ENCODE results near the gene B3GNT8. TPM values are rescaled to one million over a fixed set of nuclear protein-coding genes. Genes with fewer than 3 reads are reported as not detected.

The B3GNT8 gene
- total RNA-seq, 1 experiment from 2014 or later = 3.7 TPM

GRCh38 chr19:41449079-41449864, 22.1 kb upstream of the B3GNT8 start:
- no peaks in the 10 kb centered on the region for H3K9me3 Mint-ChIP-seq (ENCODE audit: unreplicated experiment)
- intact Hi-C loops (cut with micrococcal nuclease; ENCODE audit: unreplicated experiment) = loop anchor here (1.0 kb wide), 4 partner anchors 88 to 148 kb away; no protein-coding TSS in a partner anchor
- H3K36me3 ChIP-seq (ENCODE audit: control insufficient read depth, insufficient read depth, low read length) = no peaks in the 10 kb centered on the region
- TF ChIP-seq CTCF (IDR thresholded peaks at IDR 0.05; ENCODE audit: insufficient read depth in 1 of 2, low read depth in 1 of 2, low read length in 1 of 2, severe bottlenecking in 1 of 2, unreplicated experiment in 1 of 2) = peak; percentile 99
- no peak overlapping the region for H3K27ac Mint-ChIP-seq (ENCODE audit: unreplicated experiment)
- H3K27me3 ChIP-seq (replicated peaks; ENCODE audit: control insufficient read depth, insufficient read depth, low read length) = no peaks in the 10 kb centered on the region
- no peak overlapping the region for H3K4me3 ChIP-seq (ENCODE audit: low read depth, low read length)
- ChIA-PET POLR2A (interaction anchor here (0.7 to 1.3 kb wide), 2 partner anchors 10 to 537 kb away, joined by 4 to 5 read pairs; no protein-coding TSS in a partner anchor), CTCF (interaction anchor here (0.5 to 4.3 kb wide), 13 partner anchors 10 to 329 kb away, joined by 3 to 22 read pairs (median 3); partner anchors contain the start of genes B3GNT8 and DMAC2)
- DNase-seq = peak; percentile 80 to 85
- no peaks in the 10 kb centered on the region for H3K4me1 ChIP-seq
- no peaks in the 10 kb centered on the region for H3K4me1 Mint-ChIP-seq (ENCODE audit: low read depth, unreplicated experiment)
- peak overlapping the region; percentile 49 for H3K4me3 Mint-ChIP-seq (ENCODE audit: unreplicated experiment)
- no TSS peak for BruUV-seq (replicated peaks)
- peaks cover 6% of the 10 kb centered on the region for H3K36me3 Mint-ChIP-seq (ENCODE audit: insufficient read depth, unreplicated experiment)
- no peaks in the 10 kb centered on the region for H3K9me3 ChIP-seq
- peaks cover 4% of the 10 kb centered on the region for H3K27me3 Mint-ChIP-seq (ENCODE audit: insufficient read depth, unreplicated experiment)

- H3K36me3 Mint-ChIP-seq (ENCODE audit: insufficient read depth, unreplicated experiment) = peaks cover 6% of the 10 kb centered on the region
- POLR2A ChIA-PET = no interaction called here
- H3K27me3 Mint-ChIP-seq (ENCODE audit: insufficient read depth, unreplicated experiment) = peaks cover 12% of the 10 kb centered on the region
- no peaks in the 10 kb centered on the region for H3K9me3 Mint-ChIP-seq (ENCODE audit: unreplicated experiment)
- Histone ChIP-seq H3K4me1 (no peaks in the 10 kb centered on the region), H3K27me3 (replicated peaks; ENCODE audit: control insufficient read depth, insufficient read depth, low read length) (no peaks in the 10 kb centered on the region), H3K4me3 (ENCODE audit: low read depth, low read length) (no peak overlapping the region), H3K9me3 (no peaks in the 10 kb centered on the region), H3K36me3 (ENCODE audit: control insufficient read depth, insufficient read depth, low read length) (no peaks in the 10 kb centered on the region)
- no peak for TF ChIP-seq CTCF (IDR thresholded peaks at IDR 0.05; ENCODE audit: insufficient read depth in 1 of 2, low read depth in 1 of 2, low read length in 1 of 2, severe bottlenecking in 1 of 2, unreplicated experiment in 1 of 2)
- CTCF ChIA-PET = interaction anchor here (0.7 to 4.3 kb wide), 6 partner anchors 8 to 194 kb away, joined by 4 to 22 read pairs (median 9); partner anchors contain the start of gene DMAC2
- H3K4me3 Mint-ChIP-seq (ENCODE audit: unreplicated experiment) = no peak overlapping the region
- no peaks in the 10 kb centered on the region for H3K4me1 Mint-ChIP-seq (ENCODE audit: low read depth, unreplicated experiment)
- DNase-seq = no peak
- no peak overlapping the region for H3K27ac Mint-ChIP-seq (ENCODE audit: unreplicated experiment)
- intact Hi-C loops (cut with micrococcal nuclease; ENCODE audit: unreplicated experiment) = no loop called here
- no TSS peak for BruUV-seq (replicated peaks)
These were observed 20.7 kb upstream of the B3GNT8 start for GRCh38 chr19:41447732-41448332.

GRCh38 chr19:41445575-41445974, 18.4 kb upstream of the B3GNT8 start:
- Mint-ChIP-seq H3K4me1 (ENCODE audit: low read depth, unreplicated experiment) (no peaks in the 10 kb centered on the region), H3K4me3 (ENCODE audit: unreplicated experiment) (no peak overlapping the region), H3K27ac (ENCODE audit: unreplicated experiment) (no peak overlapping the region), H3K9me3 (ENCODE audit: unreplicated experiment) (no peaks in the 10 kb centered on the region), H3K36me3 (ENCODE audit: insufficient read depth, unreplicated experiment) (peaks cover 6% of the 10 kb centered on the region), H3K27me3 (ENCODE audit: insufficient read depth, unreplicated experiment) (peaks cover 12% of the 10 kb centered on the region)
- Histone ChIP-seq H3K4me3 (ENCODE audit: low read depth, low read length) (no peak overlapping the region), H3K36me3 (ENCODE audit: control insufficient read depth, insufficient read depth, low read length) (no peaks in the 10 kb centered on the region), H3K4me1 (no peaks in the 10 kb centered on the region), H3K27me3 (replicated peaks; ENCODE audit: control insufficient read depth, insufficient read depth, low read length) (no peaks in the 10 kb centered on the region), H3K9me3 (no peaks in the 10 kb centered on the region)
- intact Hi-C loops (cut with micrococcal nuclease; ENCODE audit: unreplicated experiment) = no loop called here
- POLR2A ChIA-PET = no interaction called here
- BruUV-seq (replicated peaks) = no TSS peak
- DNase-seq = peak in 1 of 2 experiments; percentile 13
- CTCF ChIA-PET = no interaction called here
- no peak for TF ChIP-seq CTCF (IDR thresholded peaks at IDR 0.05; ENCODE audit: insufficient read depth in 1 of 2, low read depth in 1 of 2, low read length in 1 of 2, severe bottlenecking in 1 of 2, unreplicated experiment in 1 of 2)

Data from Caco-2 (cell line).